ENCODE data around the gene PTPRD. TPM values are rescaled to one million over a fixed set of nuclear protein-coding genes. Genes with fewer than 3 reads are reported as not detected.

Gene PTPRD
- total RNA-seq, 1 experiment from 2014 or later, result 69.6 TPM

DNA sequence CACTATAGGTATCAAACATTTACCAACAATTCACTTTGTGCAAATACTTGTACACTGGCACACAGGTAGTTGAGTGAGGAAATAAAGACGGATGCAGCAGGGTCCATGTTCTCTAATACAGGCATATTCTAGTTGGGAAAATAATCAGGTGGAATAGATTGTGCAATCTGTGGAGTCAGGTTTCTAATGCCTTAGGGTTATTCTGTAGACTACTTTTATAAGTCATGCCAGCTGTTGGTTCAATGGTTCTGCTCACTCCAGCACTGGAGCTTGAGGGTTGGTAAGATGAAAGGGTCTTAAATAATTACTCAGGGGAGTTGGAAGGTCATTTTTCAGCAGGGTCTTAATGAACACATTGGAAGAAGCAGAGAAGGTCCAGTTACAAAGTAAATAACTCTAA lies 2123.0 kb downstream of the PTPRD start:
- Mint-ChIP-seq H3K9me3 (no peaks in the 10 kb centered on the region), H3K27ac (no peak overlapping the region), H3K4me1 (peaks cover 9% of the 10 kb centered on the region), H3K36me3 (peaks cover 4% of the 10 kb centered on the region), H3K4me3 (no peak overlapping the region), H3K27me3 (ENCODE audit: low read depth) (no peaks in the 10 kb centered on the region)
- TF ChIP-seq, protein P1, sequence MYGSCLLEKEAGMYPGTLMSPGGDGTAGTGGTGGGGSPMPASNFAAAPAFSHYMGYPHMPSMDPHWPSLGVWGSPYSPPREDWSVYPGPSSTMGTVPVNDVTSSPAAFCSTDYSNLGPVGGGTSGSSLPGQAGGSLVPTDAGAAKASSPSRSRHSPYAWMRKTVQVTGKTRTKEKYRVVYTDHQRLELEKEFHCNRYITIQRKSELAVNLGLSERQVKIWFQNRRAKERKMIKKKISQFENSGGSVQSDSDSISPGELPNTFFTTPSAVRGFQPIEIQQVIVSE (CRISPR knock-in tag; IDR thresholded peaks at IDR 0.05; ENCODE audit: borderline replicate concordance), result no peak
- TF ChIP-seq, protein P2, sequence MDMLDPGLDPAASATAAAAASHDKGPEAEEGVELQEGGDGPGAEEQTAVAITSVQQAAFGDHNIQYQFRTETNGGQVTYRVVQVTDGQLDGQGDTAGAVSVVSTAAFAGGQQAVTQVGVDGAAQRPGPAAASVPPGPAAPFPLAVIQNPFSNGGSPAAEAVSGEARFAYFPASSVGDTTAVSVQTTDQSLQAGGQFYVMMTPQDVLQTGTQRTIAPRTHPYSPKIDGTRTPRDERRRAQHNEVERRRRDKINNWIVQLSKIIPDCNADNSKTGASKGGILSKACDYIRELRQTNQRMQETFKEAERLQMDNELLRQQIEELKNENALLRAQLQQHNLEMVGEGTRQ (CRISPR knock-in tag; IDR thresholded peaks at IDR 0.05), result no peak
- TF ChIP-seq MYBL2 (CRISPR knock-in tag; IDR thresholded peaks at IDR 0.05) (no peak), CREB1 (CRISPR knock-in tag; IDR thresholded peaks at IDR 0.05) (no peak), JUN (CRISPR knock-in tag; IDR thresholded peaks at IDR 0.05) (no peak), TEAD4 (CRISPR knock-in tag; IDR thresholded peaks at IDR 0.05) (no peak), TEAD1 (CRISPR knock-in tag; IDR thresholded peaks at IDR 0.05) (no peak), ZNF121 (CRISPR knock-in tag; IDR thresholded peaks at IDR 0.05) (no peak), ZNF219 (CRISPR knock-in tag; IDR thresholded peaks at IDR 0.05; ENCODE audit: borderline replicate concordance) (no peak), ZBTB21 (CRISPR knock-in tag; IDR thresholded peaks at IDR 0.05; ENCODE audit: borderline replicate concordance) (no peak), EMX1 (CRISPR knock-in tag; IDR thresholded peaks at IDR 0.05) (no peak), HMGA2 (CRISPR knock-in tag; IDR thresholded peaks at IDR 0.05) (no peak), CREM (CRISPR knock-in tag; IDR thresholded peaks at IDR 0.05) (no peak), OVOL2 (CRISPR knock-in tag; IDR thresholded peaks at IDR 0.05; ENCODE audit: borderline replicate concordance) (no peak)
- TF ChIP-seq, protein P3, sequence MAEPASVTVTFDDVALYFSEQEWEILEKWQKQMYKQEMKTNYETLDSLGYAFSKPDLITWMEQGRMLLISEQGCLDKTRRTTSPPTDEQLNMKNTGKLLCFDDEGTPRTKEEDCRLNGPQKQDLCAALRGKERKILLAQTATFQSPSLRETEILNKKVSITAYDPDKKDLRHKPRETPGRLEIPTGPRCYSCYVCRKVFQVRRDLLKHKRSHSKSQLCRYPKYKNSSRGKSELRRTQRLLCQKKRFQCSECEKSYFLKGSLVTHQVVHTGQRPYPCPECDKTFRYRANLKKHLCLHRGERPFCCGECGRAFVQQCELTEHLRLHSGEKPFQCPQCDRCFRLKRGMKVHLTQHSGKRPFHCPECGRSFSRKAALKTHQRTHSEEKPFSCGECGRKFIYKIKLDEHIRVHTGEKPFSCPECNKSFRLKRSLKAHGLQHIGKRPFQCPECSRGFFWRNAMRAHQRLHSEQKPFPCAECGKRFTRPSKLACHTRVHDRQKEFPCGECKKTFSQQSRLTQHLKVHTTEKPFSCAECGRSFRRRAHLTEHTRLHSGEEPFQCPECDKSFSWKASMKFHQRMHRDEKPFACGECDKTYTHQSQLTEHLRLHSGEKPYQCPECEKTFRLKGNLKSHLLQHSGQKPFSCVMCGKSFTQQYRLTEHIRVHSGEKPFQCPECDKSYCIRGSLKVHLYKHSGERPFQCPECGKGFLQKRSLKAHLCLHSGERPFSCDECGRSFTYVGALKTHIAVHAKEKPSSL (CRISPR knock-in tag; conservative IDR thresholded peaks at IDR 0.05), result no peak
- TF ChIP-seq, protein P4, sequence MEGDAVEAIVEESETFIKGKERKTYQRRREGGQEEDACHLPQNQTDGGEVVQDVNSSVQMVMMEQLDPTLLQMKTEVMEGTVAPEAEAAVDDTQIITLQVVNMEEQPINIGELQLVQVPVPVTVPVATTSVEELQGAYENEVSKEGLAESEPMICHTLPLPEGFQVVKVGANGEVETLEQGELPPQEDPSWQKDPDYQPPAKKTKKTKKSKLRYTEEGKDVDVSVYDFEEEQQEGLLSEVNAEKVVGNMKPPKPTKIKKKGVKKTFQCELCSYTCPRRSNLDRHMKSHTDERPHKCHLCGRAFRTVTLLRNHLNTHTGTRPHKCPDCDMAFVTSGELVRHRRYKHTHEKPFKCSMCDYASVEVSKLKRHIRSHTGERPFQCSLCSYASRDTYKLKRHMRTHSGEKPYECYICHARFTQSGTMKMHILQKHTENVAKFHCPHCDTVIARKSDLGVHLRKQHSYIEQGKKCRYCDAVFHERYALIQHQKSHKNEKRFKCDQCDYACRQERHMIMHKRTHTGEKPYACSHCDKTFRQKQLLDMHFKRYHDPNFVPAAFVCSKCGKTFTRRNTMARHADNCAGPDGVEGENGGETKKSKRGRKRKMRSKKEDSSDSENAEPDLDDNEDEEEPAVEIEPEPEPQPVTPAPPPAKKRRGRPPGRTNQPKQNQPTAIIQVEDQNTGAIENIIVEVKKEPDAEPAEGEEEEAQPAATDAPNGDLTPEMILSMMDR (IDR thresholded peaks at IDR 0.05), result no peak
- TF ChIP-seq, protein P5, sequence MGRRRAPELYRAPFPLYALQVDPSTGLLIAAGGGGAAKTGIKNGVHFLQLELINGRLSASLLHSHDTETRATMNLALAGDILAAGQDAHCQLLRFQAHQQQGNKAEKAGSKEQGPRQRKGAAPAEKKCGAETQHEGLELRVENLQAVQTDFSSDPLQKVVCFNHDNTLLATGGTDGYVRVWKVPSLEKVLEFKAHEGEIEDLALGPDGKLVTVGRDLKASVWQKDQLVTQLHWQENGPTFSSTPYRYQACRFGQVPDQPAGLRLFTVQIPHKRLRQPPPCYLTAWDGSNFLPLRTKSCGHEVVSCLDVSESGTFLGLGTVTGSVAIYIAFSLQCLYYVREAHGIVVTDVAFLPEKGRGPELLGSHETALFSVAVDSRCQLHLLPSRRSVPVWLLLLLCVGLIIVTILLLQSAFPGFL (CRISPR knock-in tag; IDR thresholded peaks at IDR 0.05; ENCODE audit: borderline replicate concordance), result no peak
- TF ChIP-seq, protein P6, sequence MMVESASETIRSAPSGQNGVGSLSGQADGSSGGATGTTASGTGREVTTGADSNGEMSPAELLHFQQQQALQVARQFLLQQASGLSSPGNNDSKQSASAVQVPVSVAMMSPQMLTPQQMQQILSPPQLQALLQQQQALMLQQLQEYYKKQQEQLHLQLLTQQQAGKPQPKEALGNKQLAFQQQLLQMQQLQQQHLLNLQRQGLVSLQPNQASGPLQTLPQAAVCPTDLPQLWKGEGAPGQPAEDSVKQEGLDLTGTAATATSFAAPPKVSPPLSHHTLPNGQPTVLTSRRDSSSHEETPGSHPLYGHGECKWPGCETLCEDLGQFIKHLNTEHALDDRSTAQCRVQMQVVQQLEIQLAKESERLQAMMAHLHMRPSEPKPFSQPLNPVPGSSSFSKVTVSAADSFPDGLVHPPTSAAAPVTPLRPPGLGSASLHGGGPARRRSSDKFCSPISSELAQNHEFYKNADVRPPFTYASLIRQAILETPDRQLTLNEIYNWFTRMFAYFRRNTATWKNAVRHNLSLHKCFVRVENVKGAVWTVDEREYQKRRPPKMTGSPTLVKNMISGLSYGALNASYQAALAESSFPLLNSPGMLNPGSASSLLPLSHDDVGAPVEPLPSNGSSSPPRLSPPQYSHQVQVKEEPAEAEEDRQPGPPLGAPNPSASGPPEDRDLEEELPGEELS (CRISPR knock-in tag; IDR thresholded peaks at IDR 0.05), result no peak
- ChIA-PET CTCF (no interaction called here), POLR2A (no interaction called here)
- ATAC-seq (no peak), DNase-seq (ENCODE audit: low spot score) (no peak)

DNA sequence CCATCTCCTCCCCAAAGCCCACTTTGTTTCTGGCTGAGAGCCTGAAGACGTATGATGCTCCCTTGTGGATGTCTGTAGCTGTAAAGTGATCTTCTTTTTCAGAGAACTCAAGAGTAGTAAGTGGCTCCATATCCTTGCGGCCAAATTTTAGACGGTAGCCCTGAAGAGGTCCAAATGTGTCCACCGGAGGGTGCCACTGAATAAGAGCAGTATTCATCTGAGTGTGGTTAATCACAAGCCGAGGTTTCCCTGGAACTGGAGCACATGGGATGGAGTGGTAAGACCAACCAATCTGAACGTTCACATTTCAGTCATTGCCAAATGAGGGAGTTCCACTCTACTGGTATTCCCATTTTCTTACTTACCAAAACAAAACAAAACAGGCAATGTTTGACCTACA lies 2126.7 kb downstream of the PTPRD start:
- POLR2A ChIA-PET, result no interaction called here
- Mint-ChIP-seq H3K27ac (no peak overlapping the region), H3K4me1 (no peaks in the 10 kb centered on the region), H3K9me3 (no peaks in the 10 kb centered on the region), H3K27me3 (ENCODE audit: low read depth) (no peaks in the 10 kb centered on the region), H3K4me3 (no peak overlapping the region), H3K36me3 (peaks cover 5% of the 10 kb centered on the region)
- peak; percentile 97 for ATAC-seq
- CTCF ChIA-PET, result interaction anchor here (0.5 kb wide), 1 partner anchor 289 kb away, joined by 3 read pairs; no protein-coding TSS in a partner anchor
- DNase-seq (ENCODE audit: low spot score), result peak; percentile 56
- no peak for TF ChIP-seq ZNF138 (CRISPR knock-in tag; conservative IDR thresholded peaks at IDR 0.05)
- TF ChIP-seq, protein P7, sequence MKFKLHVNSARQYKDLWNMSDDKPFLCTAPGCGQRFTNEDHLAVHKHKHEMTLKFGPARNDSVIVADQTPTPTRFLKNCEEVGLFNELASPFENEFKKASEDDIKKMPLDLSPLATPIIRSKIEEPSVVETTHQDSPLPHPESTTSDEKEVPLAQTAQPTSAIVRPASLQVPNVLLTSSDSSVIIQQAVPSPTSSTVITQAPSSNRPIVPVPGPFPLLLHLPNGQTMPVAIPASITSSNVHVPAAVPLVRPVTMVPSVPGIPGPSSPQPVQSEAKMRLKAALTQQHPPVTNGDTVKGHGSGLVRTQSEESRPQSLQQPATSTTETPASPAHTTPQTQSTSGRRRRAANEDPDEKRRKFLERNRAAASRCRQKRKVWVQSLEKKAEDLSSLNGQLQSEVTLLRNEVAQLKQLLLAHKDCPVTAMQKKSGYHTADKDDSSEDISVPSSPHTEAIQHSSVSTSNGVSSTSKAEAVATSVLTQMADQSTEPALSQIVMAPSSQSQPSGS (CRISPR knock-in tag; IDR thresholded peaks at IDR 0.05; ENCODE audit: borderline replicate concordance, low read depth), result no peak
- TF ChIP-seq, protein P8, sequence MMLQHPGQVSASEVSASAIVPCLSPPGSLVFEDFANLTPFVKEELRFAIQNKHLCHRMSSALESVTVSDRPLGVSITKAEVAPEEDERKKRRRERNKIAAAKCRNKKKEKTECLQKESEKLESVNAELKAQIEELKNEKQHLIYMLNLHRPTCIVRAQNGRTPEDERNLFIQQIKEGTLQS (CRISPR knock-in tag; conservative IDR thresholded peaks at IDR 0.05), result no peak
- TF ChIP-seq, protein P9, sequence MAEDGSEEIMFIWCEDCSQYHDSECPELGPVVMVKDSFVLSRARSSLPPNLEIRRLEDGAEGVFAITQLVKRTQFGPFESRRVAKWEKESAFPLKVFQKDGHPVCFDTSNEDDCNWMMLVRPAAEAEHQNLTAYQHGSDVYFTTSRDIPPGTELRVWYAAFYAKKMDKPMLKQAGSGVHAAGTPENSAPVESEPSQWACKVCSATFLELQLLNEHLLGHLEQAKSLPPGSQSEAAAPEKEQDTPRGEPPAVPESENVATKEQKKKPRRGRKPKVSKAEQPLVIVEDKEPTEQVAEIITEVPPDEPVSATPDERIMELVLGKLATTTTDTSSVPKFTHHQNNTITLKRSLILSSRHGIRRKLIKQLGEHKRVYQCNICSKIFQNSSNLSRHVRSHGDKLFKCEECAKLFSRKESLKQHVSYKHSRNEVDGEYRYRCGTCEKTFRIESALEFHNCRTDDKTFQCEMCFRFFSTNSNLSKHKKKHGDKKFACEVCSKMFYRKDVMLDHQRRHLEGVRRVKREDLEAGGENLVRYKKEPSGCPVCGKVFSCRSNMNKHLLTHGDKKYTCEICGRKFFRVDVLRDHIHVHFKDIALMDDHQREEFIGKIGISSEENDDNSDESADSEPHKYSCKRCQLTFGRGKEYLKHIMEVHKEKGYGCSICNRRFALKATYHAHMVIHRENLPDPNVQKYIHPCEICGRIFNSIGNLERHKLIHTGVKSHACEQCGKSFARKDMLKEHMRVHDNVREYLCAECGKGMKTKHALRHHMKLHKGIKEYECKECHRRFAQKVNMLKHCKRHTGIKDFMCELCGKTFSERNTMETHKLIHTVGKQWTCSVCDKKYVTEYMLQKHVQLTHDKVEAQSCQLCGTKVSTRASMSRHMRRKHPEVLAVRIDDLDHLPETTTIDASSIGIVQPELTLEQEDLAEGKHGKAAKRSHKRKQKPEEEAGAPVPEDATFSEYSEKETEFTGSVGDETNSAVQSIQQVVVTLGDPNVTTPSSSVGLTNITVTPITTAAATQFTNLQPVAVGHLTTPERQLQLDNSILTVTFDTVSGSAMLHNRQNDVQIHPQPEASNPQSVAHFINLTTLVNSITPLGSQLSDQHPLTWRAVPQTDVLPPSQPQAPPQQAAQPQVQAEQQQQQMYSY (CRISPR knock-in tag; IDR thresholded peaks at IDR 0.05), result peak; percentile 84
